GM12878 (cell line): ENCODE measurements around the gene INPP5D. TPM values are rescaled to one million over a fixed set of nuclear protein-coding genes. Genes with fewer than 3 reads are reported as not detected.

Experiments used
- ASH2L ChIP-seq: fragments of 300-600, 200-600 bp; sonication (generic); IDR thresholded peaks from 2 replicates; pipeline ENCODE4 v1.6.1; 2017; ENCODE audit warnings: low read depth, mild to moderate bottlenecking, borderline replicate concordance
- BMI1 ChIP-seq: fragments of 450-650 bp; IDR thresholded peaks from 2 replicates; pipeline ENCODE4 v1.6.1; 2016; ENCODE audit warnings: mild to moderate bottlenecking, moderate library complexity, borderline replicate concordance
- CHD1 ChIP-seq: IDR thresholded peaks from 2 replicates; pipeline ENCODE4 v1.6.1; 2012; ENCODE audit warnings: low read depth, low read length, improper control_type of control experiment
- CREM ChIP-seq: IDR thresholded peaks from 2 replicates; pipeline ENCODE4 v1.6.1; 2014; ENCODE audit warnings: antibody characterized with exemption, low read depth
- E4F1 ChIP-seq: fragments of 450-650 bp; IDR thresholded peaks from 2 replicates; pipeline ENCODE4 v1.6.1; 2018; ENCODE audit warnings: borderline replicate concordance, mild to moderate bottlenecking; ENCODE audit not compliant: partially characterized antibody
- EGR1 ChIP-seq, 2 experiments: IDR thresholded peaks; 1 replicate in 1 of 2; 2 replicates in 1 of 2; pipeline ENCODE4 v1.6.1; 2011 to 2012; ENCODE audit warnings: low read depth in 2 of 2, low read length in 2 of 2, borderline replicate concordance in 1 of 2, mild to moderate bottlenecking in 1 of 2, moderate library complexity in 1 of 2
- EZH2 ChIP-seq: IDR thresholded peaks from 2 replicates; pipeline ENCODE4 v1.6.1; 2012; ENCODE audit warnings: low read depth, mild to moderate bottlenecking, control low read depth, inconsistent platforms, low read length, borderline replicate concordance; ENCODE audit not compliant: control insufficient read depth
- GABPA ChIP-seq: IDR thresholded peaks from 2 replicates; pipeline ENCODE4 v1.6.1; 2014; ENCODE audit warnings: antibody characterized with exemption, low read depth, mild to moderate bottlenecking, inconsistent platforms
- MYB ChIP-seq: fragments of 150-350 bp; IDR thresholded peaks from 2 replicates; pipeline ENCODE4 v1.6.1; 2014; ENCODE audit warnings: mild to moderate bottlenecking, low read depth, low read length, borderline replicate concordance
- NFYB ChIP-seq: IDR thresholded peaks from 2 replicates; pipeline ENCODE4 v1.6.1; 2011; ENCODE audit warnings: low read depth, mild to moderate bottlenecking, low read length, improper control_type of control experiment, moderate library complexity; ENCODE audit not compliant: insufficient read depth
- PAX5 ChIP-seq: IDR thresholded peaks from 2 replicates; pipeline ENCODE4 v1.6.1; 2011; ENCODE audit warnings: low read depth, low read length, borderline replicate concordance
- PBX3 ChIP-seq: IDR thresholded peaks from 2 replicates; pipeline ENCODE4 v1.6.1; 2011; ENCODE audit warnings: mild to moderate bottlenecking, low read depth, low read length, moderate library complexity; ENCODE audit not compliant: insufficient replicate concordance
- RAD51 ChIP-seq: fragments of 450-650 bp; IDR thresholded peaks from 2 replicates; pipeline ENCODE4 v1.6.1; 2016; ENCODE audit warnings: moderate library complexity, mild to moderate bottlenecking, inconsistent platforms
- RB1 ChIP-seq: fragments of 450-650 bp; formaldehyde crosslinking; IDR thresholded peaks from 2 replicates; pipeline ENCODE4 v1.6.1; 2017; ENCODE audit warnings: mild to moderate bottlenecking, borderline replicate concordance
- RBBP5 ChIP-seq: fragments of 200-600 bp; sonication (generic); conservative IDR thresholded peaks from 2 replicates; pipeline ENCODE4 v1.6.1; 2016
- RFX5 ChIP-seq: IDR thresholded peaks from 2 replicates; pipeline ENCODE4 v1.6.1; 2011; ENCODE audit warnings: low read depth, low read length, improper control_type of control experiment
- SIN3A ChIP-seq: IDR thresholded peaks from 2 replicates; pipeline ENCODE4 v1.6.1; 2012; ENCODE audit warnings: low read depth, low read length, improper control_type of control experiment
- SMARCA5 ChIP-seq: fragments of 450-650 bp; IDR thresholded peaks from 2 replicates; pipeline ENCODE4 v1.6.1; 2017; ENCODE audit warnings: mild to moderate bottlenecking
- TARDBP ChIP-seq: IDR thresholded peaks from 2 replicates; pipeline ENCODE4 v1.6.1; 2016; ENCODE audit warnings: borderline replicate concordance
- USF1 ChIP-seq: IDR thresholded peaks from 2 replicates; pipeline ENCODE4 v1.6.1; 2011; ENCODE audit warnings: borderline replicate concordance, low read depth, mild to moderate bottlenecking, moderate library complexity, mixed read lengths, low read length; ENCODE audit not compliant: insufficient read depth; ENCODE audit errors: extremely low read length
- ZNF592 ChIP-seq: fragments of 450-650 bp; IDR thresholded peaks from 2 replicates; pipeline ENCODE4 v1.6.1; 2017; ENCODE audit warnings: mild to moderate bottlenecking, moderate library complexity
- polyA plus RNA-seq, 11 experiments: library from polyadenylated mRNA; depleted of rRNA in 4 of 11; unstranded in 6 of 11; stranded (reverse) in 5 of 11; fragments of >200 nt; fragmentation: Nextera tagmentation in 4 of 11; fragmentation: Illumina TruSeq in 1 of 11; extraction: Ambion mirVana in 4 of 11; extraction: Trizol in 1 of 11; gene quantifications; 1 replicate in 1 of 11; 2 replicates in 10 of 11; pipeline versions ENCODE4 v1.2.1 to v1.2.3, GENCODE V29; 2011 to 2016; ENCODE audit warnings: inconsistent platforms in 2 of 11, missing spikeins in 2 of 11, low read depth in 1 of 11
- total RNA-seq, 4 experiments: library from RNA; depleted of rRNA in 3 of 4; stranded (reverse); fragments of >200 nt in 3 of 4; fragmentation: Illumina TruSeq in 1 of 4; extraction: Trizol in 1 of 4; gene quantifications; 2 replicates each; pipeline versions ENCODE4 v1.2.1 to v1.2.3, GENCODE V29; 2013 to 2021

Gene INPP5D
- total and polyA plus RNA-seq, 10 of the 15 experiments (the other 5 are each of a cell fraction or from before 2014, with no cell fraction given), result 11.8 to 139 (median 88.8) TPM

- peak; percentile 99 for TF ChIP-seq CREM
- TF ChIP-seq EGR1 (IDR thresholded peaks at IDR 0.05; ENCODE audit: borderline replicate concordance in 1 of 2, low read depth in 2 of 2, low read length in 2 of 2), result peak in 1 of 2 experiments; percentile 89; a peak in 2 of 3 replicates
- no peak for TF ChIP-seq RFX5
- TF ChIP-seq SIN3A, result peak; percentile 81
- peak; percentile 47; the same call in 1 of the 2 replicates for TF ChIP-seq NFYB
- peak; percentile 22; the same call in 1 of the 2 replicates for TF ChIP-seq ASH2L
- peak; percentile 95 for TF ChIP-seq GABPA
- TF ChIP-seq RBBP5, result no peak
- TF ChIP-seq TARDBP, result no peak; the same call in 1 of the 2 replicates
- TF ChIP-seq SMARCA5, result no peak
- no peak for TF ChIP-seq BMI1
- no peak for TF ChIP-seq CHD1
- no peak for TF ChIP-seq PBX3
- no peak for TF ChIP-seq USF1
- TF ChIP-seq EZH2, result no peak
- 0 out of 2 replicates have a peak, but pooled peaks have one; percentile 36 for TF ChIP-seq MYB
- no peak for TF ChIP-seq RAD51
- peak; percentile 84 for TF ChIP-seq PAX5
- peak; percentile 98; the same call in 1 of the 2 replicates for TF ChIP-seq RB1
- peak; percentile 79; the same call in 1 of the 2 replicates for TF ChIP-seq ZNF592
- TF ChIP-seq E4F1, result peak; percentile 71
Observed at GRCh38 chr2:233251306-233252116, 191.4 kb downstream of the INPP5D start, which contains the start of gene ATG16L1 (continued).
